Thyroid gland (tissue), 4 donors: ENCODE measurements around the gene CCL27.

Experiments used
- CTCF ChIP-seq, 6 experiments: fragments of 200-600 bp in 3 of 6; fragments of 450-650 bp in 3 of 6; sonication (generic) in 3 of 6; IDR thresholded peaks; one replicate each; pipeline ENCODE4 v1.5.1; 2016 to 2019; ENCODE audit warnings: antibody characterized with exemption in 6 of 6, mild to moderate bottlenecking in 2 of 6, inconsistent platforms in 1 of 6, moderate library complexity in 1 of 6
- POLR2A ChIP-seq, 2 donors: fragments of 450-650 bp; IDR thresholded peaks; one replicate each; pipeline ENCODE4 v1.6.1; 2017; ENCODE audit warnings: antibody characterized with exemption in 2 of 2, mild to moderate bottlenecking in 2 of 2, moderate library complexity in 1 of 2

- TF ChIP-seq CTCF (IDR thresholded peaks at IDR 0.05) (no peak), POLR2A (IDR thresholded peaks at IDR 0.05) (no peak)
Measured at GRCh38 chr9:34650816-34651215, 11.6 kb downstream of the CCL27 start.
